Heart left ventricle (tissue), 13 donors: Measurements from ENCODE around the gene BMP5.

Experiments
- CTCF ChIP-seq, 12 donors: fragments of 200-600 bp; sonication (generic) in 4 of 12; IDR thresholded peaks; one replicate each; pipeline versions ENCODE4 v1.5.0 to v1.8.0; 2018 to 2022; ENCODE audit warnings: antibody characterized with exemption in 12 of 12, mild to moderate bottlenecking in 5 of 12
- POLR2A ChIP-seq, 2 donors: fragments of 450-650 bp; IDR thresholded peaks; one replicate each; pipeline ENCODE4 v1.6.1; 2017; ENCODE audit warnings: antibody characterized with exemption in 2 of 2, mild to moderate bottlenecking in 2 of 2, moderate library complexity in 2 of 2
- donor health status: ischemic (EF 13 %, LVEDD 7.1; RV severe dilation, severe dysfunction).
- donor health status: DM: no; HTN: yes; CAD: no.
- donor health status: DM: no; HTN: no; CAD: no.
- donor health status: ischemic (EF 25% LVEDD 6.9; RV normal size, moderate dysfunction).
- donor health status: ischemic (EF 25% LVEDD 5.7; RV mildly dilated, moderate dysfunction).
- donor health status: ischemic (EF 35%, LVEDD 5.7; RV mildly dilated, moderate dysfunction).
- donor health status: nonischemic (EF 11% LVEDD 7.7; RV severe dilation, severe dysfunction).
- donor health status: DM: yes; HTN: yes; CAD: no.
- donor health status: PGD.
- donor health status: ischemic (EF 29% LVEDD 5.4; RV normal size, mild dysfunction).
- donor health status: nonischemic (EF 23%, LVEDD 6.1; RV moderate dilation, normal function).

DNA sequence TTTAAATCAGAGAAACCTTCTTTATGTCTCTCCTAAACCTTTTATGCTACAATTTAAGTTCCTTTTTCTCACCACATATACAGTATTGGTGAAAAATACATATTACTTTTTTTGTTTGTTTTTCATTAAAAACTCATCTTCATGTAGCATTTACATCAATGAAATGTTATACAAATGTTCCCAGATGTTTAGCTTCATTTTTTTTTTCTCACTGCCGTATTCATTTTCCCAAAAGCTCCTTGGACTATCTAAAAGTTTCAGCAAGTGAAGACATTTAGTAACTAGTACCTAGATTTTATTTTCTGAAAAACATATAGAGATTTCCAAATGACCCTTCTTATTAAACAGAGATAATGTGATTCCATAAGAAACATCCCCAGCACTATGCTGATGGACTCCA is 128.9 kb downstream of the BMP5 start:
- no peak for TF ChIP-seq CTCF (IDR thresholded peaks at IDR 0.05)
- TF ChIP-seq POLR2A (IDR thresholded peaks at IDR 0.05), result no peak
